Measurements from ENCODE around the gene MRPL34.

MRPL34 gene

DNA sequence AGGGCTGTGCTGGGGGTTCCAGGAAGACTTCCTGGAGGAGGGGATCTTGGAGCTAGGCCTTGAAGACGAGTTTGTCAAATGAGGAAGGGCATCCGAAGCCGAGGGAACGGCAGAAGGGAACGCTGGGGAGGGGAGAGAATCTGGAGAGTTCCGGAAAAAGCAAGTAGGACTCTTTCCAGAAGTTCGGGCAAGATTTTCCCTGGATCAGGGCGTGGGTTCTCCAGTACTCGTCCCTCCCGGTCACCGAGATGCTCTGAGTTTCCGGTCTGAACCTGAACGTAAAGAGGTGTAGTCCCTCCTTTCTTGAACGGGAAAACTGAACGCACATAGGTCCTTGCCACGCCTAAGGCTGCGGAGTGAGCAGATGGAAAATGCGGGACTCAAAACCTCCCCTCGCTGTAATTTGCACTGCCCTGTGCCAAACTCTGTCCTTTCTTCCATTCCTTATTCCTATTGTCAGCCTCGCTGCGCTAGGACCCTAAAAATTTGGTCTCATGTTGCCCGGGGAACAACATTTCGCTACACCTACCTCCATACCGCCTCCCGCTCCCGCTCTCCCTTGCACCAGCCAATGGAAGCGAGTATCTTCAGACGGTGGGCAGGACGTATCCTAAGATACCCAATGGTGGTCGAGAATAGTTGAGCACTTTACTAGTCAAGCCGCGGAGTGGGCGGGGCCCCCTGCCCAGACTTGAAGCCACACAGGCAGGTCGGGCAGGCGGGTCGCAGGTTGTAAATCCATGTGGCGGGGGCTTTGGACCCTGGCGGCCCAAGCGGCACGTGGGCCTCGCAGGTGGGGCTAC, 31.4 kb downstream of the MRPL34 start, which contains the start of gene GTPBP3:
Gene GTPBP3, plus strand, starts transcription at position 682 of the 803 bp plus-strand sequence. Its CDS starts 59 bp downstream, at position 741.
- H3K36me3 Mint-ChIP-seq (ENCODE audit: low read depth), result no peaks in the 10 kb centered on the region
- H3K9me3 Mint-ChIP-seq, result no peaks in the 10 kb centered on the region
- ATAC-seq (peak; percentile 93), DNase-seq (peak; percentile 94)
- peaks cover 28% of the 10 kb centered on the region for H3K4me1 Mint-ChIP-seq
- H3K27ac Mint-ChIP-seq, result peak within 1 kb of the TSS; percentile 86
- peak within 1 kb of the TSS; percentile 95 for H3K4me3 Mint-ChIP-seq
- H3K27me3 Mint-ChIP-seq, result no peaks in the 10 kb centered on the region

DNA sequence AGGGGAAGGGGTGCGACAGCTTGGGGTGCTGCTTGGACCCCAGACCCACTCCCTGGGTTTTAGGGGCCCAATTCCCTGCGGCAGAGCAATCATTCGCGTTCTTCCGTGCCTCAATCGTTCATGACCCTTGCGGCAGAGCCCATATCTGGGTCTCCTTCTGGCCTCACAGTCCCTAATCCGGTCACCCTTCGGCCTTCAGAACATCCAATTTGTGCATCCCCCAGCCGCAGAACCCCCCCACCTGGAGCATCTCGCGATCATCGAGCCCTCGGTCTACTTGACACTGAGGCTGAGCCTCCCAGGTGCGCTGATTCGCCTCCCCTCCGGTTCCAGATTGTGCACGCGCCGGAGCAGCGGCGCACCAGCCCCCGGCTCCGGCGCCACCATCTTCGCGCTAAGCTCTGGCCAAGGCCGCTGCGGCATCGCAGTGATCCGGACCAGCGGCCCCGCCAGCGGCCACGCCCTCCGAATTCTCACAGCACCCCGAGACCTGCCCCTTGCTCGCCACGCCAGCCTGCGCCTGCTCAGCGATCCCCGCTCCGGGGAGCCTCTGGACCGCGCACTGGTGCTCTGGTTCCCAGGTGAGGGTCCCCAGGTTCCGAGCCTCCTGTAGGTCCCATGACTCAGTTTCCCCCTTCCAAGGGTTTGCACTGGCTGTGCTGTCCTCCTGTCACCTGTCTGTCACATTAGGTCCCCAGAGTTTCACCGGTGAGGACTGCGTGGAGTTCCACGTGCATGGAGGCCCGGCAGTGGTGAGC, 32.2 kb downstream of the MRPL34 start:
- no peaks in the 10 kb centered on the region for H3K9me3 Mint-ChIP-seq
- peaks cover 2% of the 10 kb centered on the region for H3K36me3 Mint-ChIP-seq (ENCODE audit: low read depth)
- no peaks in the 10 kb centered on the region for H3K27me3 Mint-ChIP-seq
- H3K4me1 Mint-ChIP-seq, result peaks cover 28% of the 10 kb centered on the region
- ATAC-seq (no peak), DNase-seq (peak; percentile 62)
- peak overlapping the region; percentile 86 for H3K27ac Mint-ChIP-seq
- H3K4me3 Mint-ChIP-seq, result peak overlapping the region; percentile 95

GRCh38 chr19:17338433-17339078, 32.9 kb downstream of the MRPL34 start:
- no peak for DNase-seq

DNA sequence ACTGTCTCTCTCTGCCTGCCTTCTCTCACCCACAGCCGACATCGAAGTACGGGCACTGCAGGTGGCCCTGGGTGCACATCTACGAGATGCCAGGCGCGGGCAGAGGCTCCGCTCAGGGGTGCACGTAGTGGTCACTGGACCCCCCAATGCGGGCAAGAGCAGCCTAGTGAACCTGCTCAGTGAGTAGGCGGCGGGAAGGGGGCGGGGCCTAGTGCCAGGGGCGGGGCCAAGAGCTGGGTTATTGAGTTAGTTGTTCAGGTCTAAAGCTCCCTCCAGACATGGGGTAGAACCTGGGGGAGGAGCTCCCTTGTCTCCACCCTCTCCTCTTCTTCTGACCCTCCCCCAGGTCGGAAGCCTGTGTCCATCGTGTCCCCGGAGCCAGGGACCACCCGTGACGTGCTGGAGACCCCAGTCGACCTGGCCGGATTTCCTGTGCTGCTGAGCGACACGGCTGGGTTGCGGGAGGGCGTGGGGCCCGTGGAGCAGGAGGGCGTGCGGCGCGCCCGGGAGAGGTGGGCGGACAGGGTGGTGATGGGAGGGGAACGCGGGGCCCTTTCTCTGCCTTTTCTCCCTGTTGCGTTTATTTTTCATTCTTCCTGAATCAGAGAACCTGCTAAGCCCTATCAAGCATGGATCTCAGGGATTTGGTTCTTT, 33.5 kb downstream of the MRPL34 start:
- Mint-ChIP-seq H3K4me3 (peak overlapping the region; percentile 95), H3K9me3 (no peaks in the 10 kb centered on the region), H3K36me3 (ENCODE audit: low read depth) (peaks cover 2% of the 10 kb centered on the region), H3K27me3 (no peaks in the 10 kb centered on the region), H3K27ac (no peak overlapping the region), H3K4me1 (peaks cover 21% of the 10 kb centered on the region)
- ATAC-seq (no peak), DNase-seq (peak; percentile 60)

More at GRCh38 chr19:17338433-17339078, 32.9 kb downstream of the MRPL34 start:
- no peak for ATAC-seq
- Mint-ChIP-seq H3K9me3 (no peaks in the 10 kb centered on the region), H3K36me3 (ENCODE audit: low read depth) (peaks cover 2% of the 10 kb centered on the region), H3K27me3 (no peaks in the 10 kb centered on the region), H3K4me1 (peaks cover 25% of the 10 kb centered on the region), H3K27ac (peak overlapping the region; percentile 86), H3K4me3 (peak overlapping the region; percentile 95)

DNA sequence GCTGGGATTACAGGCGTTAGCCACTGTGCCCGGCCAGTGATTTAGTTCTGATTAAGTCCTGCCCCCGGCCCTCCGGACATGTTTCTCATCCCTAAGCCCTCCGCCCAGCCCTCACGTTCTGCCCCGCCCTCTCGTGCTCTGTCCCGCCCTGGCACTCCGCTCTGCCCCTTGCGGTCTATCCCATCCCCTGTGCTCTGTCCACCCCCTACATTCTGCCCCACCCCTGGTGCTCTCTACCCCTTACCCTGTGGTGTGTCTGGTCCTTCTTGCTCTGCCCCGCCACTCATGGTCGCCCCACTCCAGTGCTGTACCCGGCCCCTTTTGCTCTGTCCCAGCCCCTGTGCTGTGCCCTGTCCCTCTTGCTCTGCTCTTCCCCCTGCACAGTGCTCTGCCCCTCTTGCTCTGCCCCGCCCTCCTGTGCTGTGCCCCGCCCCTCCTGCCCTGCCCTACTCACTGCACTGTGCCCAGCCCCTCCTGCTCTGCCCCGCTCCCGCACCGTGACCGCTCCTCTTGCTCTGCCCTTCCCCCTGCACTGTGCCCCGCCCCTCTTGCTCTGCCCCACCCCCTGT, 34.7 kb downstream of the MRPL34 start:
- H3K36me3 Mint-ChIP-seq (ENCODE audit: low read depth), result peaks cover 2% of the 10 kb centered on the region
- ATAC-seq, result no peak
- no peaks in the 10 kb centered on the region for H3K9me3 Mint-ChIP-seq
- peaks cover 13% of the 10 kb centered on the region for H3K4me1 Mint-ChIP-seq
- H3K27me3 Mint-ChIP-seq, result no peaks in the 10 kb centered on the region
- H3K27ac Mint-ChIP-seq, result no peak overlapping the region
- DNase-seq, result peak; percentile 34
- no peak overlapping the region for H3K4me3 Mint-ChIP-seq

DNA sequence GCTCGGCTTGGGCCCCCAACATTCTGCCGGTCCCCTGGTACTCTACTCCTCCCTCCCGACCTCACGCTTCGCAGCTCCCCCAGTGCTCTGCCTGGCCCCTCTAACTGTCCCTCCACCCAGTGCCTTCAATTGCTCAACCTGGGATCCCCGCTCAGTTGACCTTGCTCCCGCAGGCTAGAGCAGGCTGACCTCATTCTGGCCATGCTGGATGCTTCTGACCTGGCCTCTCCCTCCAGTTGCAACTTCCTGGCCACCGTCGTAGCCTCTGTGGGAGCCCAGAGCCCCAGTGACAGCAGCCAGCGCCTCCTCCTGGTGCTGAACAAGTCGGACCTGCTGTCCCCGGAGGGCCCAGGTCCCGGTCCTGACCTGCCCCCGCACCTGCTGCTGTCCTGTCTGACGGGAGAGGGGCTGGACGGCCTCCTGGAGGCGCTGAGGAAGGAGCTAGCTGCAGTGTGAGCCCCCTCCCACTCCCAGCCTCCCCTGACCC, 35.2 kb downstream of the MRPL34 start:
- ATAC-seq (no peak), DNase-seq (no peak)
- Mint-ChIP-seq H3K27me3 (no peaks in the 10 kb centered on the region), H3K4me1 (peaks cover 11% of the 10 kb centered on the region), H3K9me3 (no peaks in the 10 kb centered on the region), H3K27ac (no peak overlapping the region), H3K36me3 (ENCODE audit: low read depth) (peaks cover 2% of the 10 kb centered on the region), H3K4me3 (no peak overlapping the region)

DNA sequence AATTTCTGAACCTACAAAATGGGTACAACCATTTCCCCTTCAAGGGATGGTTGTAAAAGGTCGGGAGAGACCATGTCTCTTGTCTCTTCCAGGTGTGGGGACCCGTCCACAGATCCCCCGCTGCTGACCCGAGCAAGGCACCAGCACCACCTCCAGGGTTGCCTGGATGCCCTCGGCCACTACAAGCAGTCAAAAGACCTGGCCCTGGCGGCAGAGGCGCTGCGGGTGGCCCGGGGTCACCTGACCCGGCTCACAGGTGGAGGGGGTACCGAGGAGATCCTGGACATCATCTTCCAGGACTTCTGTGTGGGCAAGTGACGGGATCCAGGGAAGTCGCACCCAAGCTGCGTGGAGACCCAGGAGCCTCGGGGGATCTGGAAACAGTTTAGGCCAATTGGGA, 35.7 kb downstream of the MRPL34 start:
- Mint-ChIP-seq H3K4me3 (no peak overlapping the region), H3K27me3 (no peaks in the 10 kb centered on the region), H3K4me1 (peaks cover 13% of the 10 kb centered on the region), H3K36me3 (ENCODE audit: low read depth) (peaks cover 2% of the 10 kb centered on the region), H3K9me3 (no peaks in the 10 kb centered on the region), H3K27ac (no peak overlapping the region)
- ATAC-seq (no peak), DNase-seq (no peak)

- peaks cover under 1% of the 10 kb centered on the region for H3K27me3 Mint-ChIP-seq
- DNase-seq (no peak), ATAC-seq (no peak)
- no peak overlapping the region for H3K4me3 Mint-ChIP-seq
- H3K4me1 Mint-ChIP-seq, result peaks cover 14% of the 10 kb centered on the region
- H3K27ac Mint-ChIP-seq, result no peak overlapping the region
- H3K36me3 Mint-ChIP-seq (ENCODE audit: low read depth), result peaks cover 2% of the 10 kb centered on the region
- no peaks in the 10 kb centered on the region for H3K9me3 Mint-ChIP-seq
Measured at GRCh38 chr19:17341845-17342244, 36.2 kb downstream of the MRPL34 start.

DNA sequence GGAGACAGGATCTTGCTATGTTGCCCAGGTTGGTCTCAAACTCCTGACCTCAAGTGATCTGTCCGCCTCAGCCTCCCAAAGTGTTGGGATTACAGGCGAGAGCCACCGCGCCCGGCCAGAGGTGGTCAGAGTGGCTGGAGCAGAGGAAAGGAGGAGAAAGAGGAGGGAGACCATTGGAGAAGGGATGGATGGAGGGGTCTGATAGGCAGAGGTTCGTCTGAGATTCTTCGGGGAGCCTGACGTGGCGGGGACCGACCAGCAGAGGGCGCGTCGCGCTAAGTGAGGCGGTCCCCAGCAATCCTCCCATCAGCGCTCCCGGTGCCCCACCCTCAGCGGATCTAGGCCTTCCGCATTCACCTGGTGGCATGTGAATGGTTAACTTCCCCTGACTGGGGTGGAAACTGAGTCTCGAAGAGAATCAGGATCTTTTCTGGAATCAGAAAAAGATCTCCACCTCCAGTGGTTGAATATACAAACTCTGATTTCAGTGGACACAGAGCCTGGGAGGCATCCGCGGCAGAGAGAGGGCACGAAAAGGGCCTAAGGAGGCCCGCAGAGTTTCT, 40.5 kb downstream of the MRPL34 start:
- ATAC-seq (peak; percentile 90), DNase-seq (peak; percentile 88)
- peaks cover 12% of the 10 kb centered on the region for H3K27me3 Mint-ChIP-seq
- H3K27ac Mint-ChIP-seq, result no peak overlapping the region
- peaks cover 7% of the 10 kb centered on the region for H3K4me1 Mint-ChIP-seq
- H3K36me3 Mint-ChIP-seq (ENCODE audit: low read depth), result peaks cover 2% of the 10 kb centered on the region
- no peaks in the 10 kb centered on the region for H3K9me3 Mint-ChIP-seq
- no peak overlapping the region for H3K4me3 Mint-ChIP-seq

- Mint-ChIP-seq H3K9me3 (no peaks in the 10 kb centered on the region), H3K36me3 (ENCODE audit: low read depth) (peaks cover 2% of the 10 kb centered on the region), H3K4me1 (peaks cover 7% of the 10 kb centered on the region), H3K4me3 (no peak overlapping the region), H3K27ac (no peak overlapping the region), H3K27me3 (peaks cover 18% of the 10 kb centered on the region)
- ATAC-seq (no peak), DNase-seq (no peak)
Measured at GRCh38 chr19:17347361-17347760, 41.7 kb downstream of the MRPL34 start.

GRCh38 chr19:17347877-17348276, 42.2 kb downstream of the MRPL34 start:
- Mint-ChIP-seq H3K27ac (no peak overlapping the region), H3K4me1 (peaks cover 7% of the 10 kb centered on the region), H3K4me3 (no peak overlapping the region), H3K9me3 (no peaks in the 10 kb centered on the region), H3K36me3 (ENCODE audit: low read depth) (no peaks in the 10 kb centered on the region), H3K27me3 (peaks cover 20% of the 10 kb centered on the region)
- DNase-seq, result no peak
- ATAC-seq, result no peak

- DNase-seq (no peak), ATAC-seq (no peak)
- no peaks in the 10 kb centered on the region for H3K9me3 Mint-ChIP-seq
- H3K4me3 Mint-ChIP-seq, result no peak overlapping the region
- peaks cover 7% of the 10 kb centered on the region for H3K4me1 Mint-ChIP-seq
- H3K27ac Mint-ChIP-seq, result no peak overlapping the region
- H3K36me3 Mint-ChIP-seq (ENCODE audit: low read depth), result no peaks in the 10 kb centered on the region
- H3K27me3 Mint-ChIP-seq, result peaks cover 23% of the 10 kb centered on the region
Measured at GRCh38 chr19:17348700-17349099, 43.0 kb downstream of the MRPL34 start.

- Mint-ChIP-seq H3K27me3 (peaks cover 22% of the 10 kb centered on the region), H3K27ac (no peak overlapping the region), H3K4me1 (peaks cover 2% of the 10 kb centered on the region), H3K36me3 (ENCODE audit: low read depth) (no peaks in the 10 kb centered on the region), H3K4me3 (no peak overlapping the region), H3K9me3 (no peaks in the 10 kb centered on the region)
- DNase-seq (no peak), ATAC-seq (no peak)
Measured at GRCh38 chr19:17351815-17352435, 46.3 kb downstream of the MRPL34 start.

Data from activated naive CD8-positive, alpha-beta T cell treated with anti-CD3 and anti-CD28 coated beads, Interleukin-2, amount 50 U/mL, for 24 hours (primary cell).